HG02981 (cell line): ENCODE results near the gene FAM53B.

Experiments
- ATAC-seq: cut with Tn5 transposase; IDR thresholded peaks from one replicate; pipeline ENCODE4 v1.9.1; 2021; ENCODE audit warnings: mild to moderate bottlenecking, moderate library complexity; ENCODE audit not compliant: unreplicated experiment

Gene FAM53B

GRCh38 chr10:124667425-124668345 lies 76.5 kb downstream of the FAM53B start:
- no peak for ATAC-seq

- ATAC-seq = no peak
Measured at GRCh38 chr10:124666494-124666893, 77.7 kb downstream of the FAM53B start.

- ATAC-seq = no peak
Measured at GRCh38 chr10:124665980-124666379, 78.2 kb downstream of the FAM53B start.

GRCh38 chr10:124665558-124665957 lies 78.6 kb downstream of the FAM53B start:
- no peak for ATAC-seq

GRCh38 chr10:124665091-124665490 lies 79.1 kb downstream of the FAM53B start:
- no peak for ATAC-seq

GRCh38 chr10:124663766-124664360 lies 80.3 kb downstream of the FAM53B start:
- ATAC-seq = no peak

GRCh38 chr10:124663228-124663627 lies 81.0 kb downstream of the FAM53B start:
- no peak for ATAC-seq

- ATAC-seq = no peak
Measured at GRCh38 chr10:124661660-124662180, 82.5 kb downstream of the FAM53B start.

- no peak for ATAC-seq
Measured at GRCh38 chr10:124660404-124661125, 83.6 kb downstream of the FAM53B start.

- ATAC-seq = no peak
Measured at GRCh38 chr10:124659380-124659779, 84.8 kb downstream of the FAM53B start.

- no peak for ATAC-seq
Measured at GRCh38 chr10:124658591-124659242, 85.5 kb downstream of the FAM53B start.

GRCh38 chr10:124657806-124658205 lies 86.4 kb downstream of the FAM53B start:
- no peak for ATAC-seq

- ATAC-seq = no peak
Measured at GRCh38 chr10:124656541-124656940, 87.6 kb downstream of the FAM53B start.

GRCh38 chr10:124656113-124656490 lies 88.1 kb downstream of the FAM53B start:
- ATAC-seq = no peak

GRCh38 chr10:124655191-124656112 lies 88.7 kb downstream of the FAM53B start:
- ATAC-seq = no peak

- no peak for ATAC-seq
Measured at GRCh38 chr10:124654686-124655085, 89.5 kb downstream of the FAM53B start.

GRCh38 chr10:124653811-124654651 lies 90.1 kb downstream of the FAM53B start:
- ATAC-seq = no peak

- no peak for ATAC-seq
Measured at GRCh38 chr10:124653311-124653710, 90.9 kb downstream of the FAM53B start.

- no peak for ATAC-seq
Measured at GRCh38 chr10:124652701-124653100, 91.5 kb downstream of the FAM53B start.
